ENCODE data around the gene INHBB. TPM values are rescaled to one million over a fixed set of nuclear protein-coding genes. Genes with fewer than 3 reads are reported as not detected.
A peak's percentile ranks its signal among the peaks of the same experiment; 100 is the strongest.

INHBB gene
- total and polyA plus RNA-seq, 11 donors, result 0.70 to 38.0 (median 2.8) TPM

DNA sequence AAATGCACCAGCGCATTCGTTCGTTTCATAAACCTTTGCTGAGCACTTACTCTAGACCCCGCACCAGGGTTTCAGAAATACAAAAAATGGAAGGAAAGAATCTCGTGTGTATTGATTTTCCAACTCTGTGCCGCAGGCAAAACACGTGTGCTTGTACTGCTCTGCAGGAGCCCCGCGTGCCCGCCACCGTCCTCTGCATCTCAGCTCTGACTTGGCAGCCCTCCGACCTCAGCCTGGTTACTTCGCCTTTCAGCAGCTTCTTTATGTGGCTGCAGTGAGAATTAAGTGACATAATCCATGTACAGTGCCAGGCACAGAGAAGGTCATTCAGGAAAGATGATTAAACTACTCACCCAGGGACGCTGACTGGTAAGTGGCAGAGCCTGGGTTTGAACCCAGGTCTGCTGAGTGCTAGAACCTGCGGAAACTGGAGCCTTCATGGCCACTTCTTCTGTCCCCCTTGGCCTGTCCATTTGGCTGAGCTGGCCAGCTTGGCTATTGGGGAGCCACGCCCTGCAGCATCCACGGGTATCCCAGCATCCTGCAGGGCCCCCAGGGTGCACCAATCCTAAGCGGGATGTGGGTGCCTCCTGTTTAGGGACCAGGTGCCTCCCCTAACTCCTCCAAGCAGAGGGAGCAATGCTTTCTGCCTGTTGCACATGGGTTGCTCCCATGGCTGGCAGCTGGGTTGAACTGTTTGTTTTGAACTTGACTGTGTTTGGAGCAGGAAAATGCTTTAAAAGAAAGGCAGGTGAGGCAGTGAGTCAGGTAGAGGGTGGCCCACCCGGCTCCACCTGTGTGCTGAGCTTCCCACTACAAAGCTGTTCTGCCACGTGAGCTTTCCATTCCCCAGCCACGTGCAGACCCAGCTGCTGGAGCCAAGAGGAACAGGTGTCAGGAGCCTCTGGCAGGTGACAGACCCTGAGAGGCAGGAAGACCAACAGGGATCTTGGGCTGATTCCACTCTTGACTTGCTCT lies 34.3 kb downstream of the INHBB start:
- DNase-seq, result peak in 1 of 5 donors; percentile 20
- Histone ChIP-seq H3K36me3 (no peaks in the 10 kb centered on the region), H3K9me3 (no peaks in the 10 kb centered on the region), H3K27me3 (peaks cover 0 to 44% (median 0%) of the 10 kb centered on the region in 9 donors), H3K27ac (no peak overlapping the region), H3K4me1 (no peaks in the 10 kb centered on the region), H3K4me3 (no peak overlapping the region)
- no peak for ATAC-seq
- 72 to 80% (median 75%) methylated on average over 17 to 21 of the region's 21 CpGs for WGBS, 4 donors
- TF ChIP-seq, protein P1, sequence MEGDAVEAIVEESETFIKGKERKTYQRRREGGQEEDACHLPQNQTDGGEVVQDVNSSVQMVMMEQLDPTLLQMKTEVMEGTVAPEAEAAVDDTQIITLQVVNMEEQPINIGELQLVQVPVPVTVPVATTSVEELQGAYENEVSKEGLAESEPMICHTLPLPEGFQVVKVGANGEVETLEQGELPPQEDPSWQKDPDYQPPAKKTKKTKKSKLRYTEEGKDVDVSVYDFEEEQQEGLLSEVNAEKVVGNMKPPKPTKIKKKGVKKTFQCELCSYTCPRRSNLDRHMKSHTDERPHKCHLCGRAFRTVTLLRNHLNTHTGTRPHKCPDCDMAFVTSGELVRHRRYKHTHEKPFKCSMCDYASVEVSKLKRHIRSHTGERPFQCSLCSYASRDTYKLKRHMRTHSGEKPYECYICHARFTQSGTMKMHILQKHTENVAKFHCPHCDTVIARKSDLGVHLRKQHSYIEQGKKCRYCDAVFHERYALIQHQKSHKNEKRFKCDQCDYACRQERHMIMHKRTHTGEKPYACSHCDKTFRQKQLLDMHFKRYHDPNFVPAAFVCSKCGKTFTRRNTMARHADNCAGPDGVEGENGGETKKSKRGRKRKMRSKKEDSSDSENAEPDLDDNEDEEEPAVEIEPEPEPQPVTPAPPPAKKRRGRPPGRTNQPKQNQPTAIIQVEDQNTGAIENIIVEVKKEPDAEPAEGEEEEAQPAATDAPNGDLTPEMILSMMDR (IDR thresholded peaks at IDR 0.05), result no peak
- no peak for TF ChIP-seq POLR2A (IDR thresholded peaks at IDR 0.05)
- intact Hi-C loops (cut with DNase I), result no loop called here

DNA sequence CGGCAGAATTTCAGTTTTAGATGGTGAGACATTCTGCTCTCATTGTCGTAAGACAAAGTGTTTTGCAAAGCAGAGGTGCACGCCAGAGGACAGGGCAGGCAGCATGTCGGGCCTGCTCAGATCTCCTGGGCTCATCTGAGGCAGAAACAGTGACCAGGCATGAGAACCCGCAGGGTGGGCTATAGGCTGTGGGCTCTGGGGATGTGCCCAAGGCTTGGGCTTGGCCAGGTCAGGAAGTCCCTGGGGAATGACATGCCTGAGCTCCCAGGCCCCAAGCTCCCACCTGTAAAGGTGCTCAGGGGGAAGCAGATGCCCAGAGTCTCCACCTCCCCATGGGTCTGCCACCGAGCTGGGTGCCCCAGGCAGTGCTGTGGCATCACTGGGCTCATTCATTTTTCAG lies 35.3 kb downstream of the INHBB start:
- Histone ChIP-seq H3K4me1 (no peaks in the 10 kb centered on the region), H3K27me3 (peaks cover 0 to 41% (median 0%) of the 10 kb centered on the region in 9 donors), H3K9me3 (no peaks in the 10 kb centered on the region), H3K4me3 (no peak overlapping the region), H3K27ac (no peak overlapping the region), H3K36me3 (no peaks in the 10 kb centered on the region)
- ATAC-seq, result no peak
- peak in 1 of 5 donors; percentile 11 for DNase-seq
- TF ChIP-seq, protein P1 (IDR thresholded peaks at IDR 0.05), result no peak
- no peak for TF ChIP-seq POLR2A (IDR thresholded peaks at IDR 0.05)
- 85 to 94% (median 86%) methylated on average over 5 to 6 of the region's 6 CpGs for WGBS, 4 donors
- intact Hi-C loops (cut with DNase I), result no loop called here

DNA sequence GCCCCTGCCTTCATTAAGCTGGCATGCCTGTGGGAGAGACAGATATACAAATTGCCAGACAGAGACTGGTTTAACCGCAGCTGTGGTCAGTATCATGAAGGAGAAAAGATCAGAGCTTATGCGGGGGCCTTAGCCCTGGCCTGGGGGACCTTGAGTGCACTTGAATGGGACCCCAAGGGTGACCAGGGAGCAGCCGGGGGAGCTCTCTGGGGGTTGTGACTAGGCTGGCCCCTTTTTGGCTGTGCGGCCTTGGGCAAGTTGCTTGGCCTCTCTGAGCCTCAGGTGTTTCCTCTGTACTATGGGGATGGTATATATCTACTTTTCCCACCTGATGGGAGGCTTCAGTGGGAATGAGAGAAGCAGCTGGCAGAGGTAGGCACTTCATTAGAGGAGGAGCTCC lies 35.7 kb downstream of the INHBB start:
- Histone ChIP-seq H3K27ac (no peak overlapping the region), H3K4me3 (no peak overlapping the region), H3K36me3 (no peaks in the 10 kb centered on the region), H3K9me3 (no peaks in the 10 kb centered on the region), H3K27me3 (peaks cover 0 to 37% (median 0%) of the 10 kb centered on the region in 9 donors), H3K4me1 (no peaks in the 10 kb centered on the region)
- WGBS, 4 donors, result 63 to 86% (median 76%) methylated on average over 4 of the region's 4 CpGs
- intact Hi-C loops (cut with DNase I), result no loop called here
- TF ChIP-seq, protein P1 (IDR thresholded peaks at IDR 0.05), result no peak
- TF ChIP-seq POLR2A (IDR thresholded peaks at IDR 0.05), result no peak
- ATAC-seq, result no peak
- DNase-seq, result peak in 1 of 5 donors; percentile 15

DNA sequence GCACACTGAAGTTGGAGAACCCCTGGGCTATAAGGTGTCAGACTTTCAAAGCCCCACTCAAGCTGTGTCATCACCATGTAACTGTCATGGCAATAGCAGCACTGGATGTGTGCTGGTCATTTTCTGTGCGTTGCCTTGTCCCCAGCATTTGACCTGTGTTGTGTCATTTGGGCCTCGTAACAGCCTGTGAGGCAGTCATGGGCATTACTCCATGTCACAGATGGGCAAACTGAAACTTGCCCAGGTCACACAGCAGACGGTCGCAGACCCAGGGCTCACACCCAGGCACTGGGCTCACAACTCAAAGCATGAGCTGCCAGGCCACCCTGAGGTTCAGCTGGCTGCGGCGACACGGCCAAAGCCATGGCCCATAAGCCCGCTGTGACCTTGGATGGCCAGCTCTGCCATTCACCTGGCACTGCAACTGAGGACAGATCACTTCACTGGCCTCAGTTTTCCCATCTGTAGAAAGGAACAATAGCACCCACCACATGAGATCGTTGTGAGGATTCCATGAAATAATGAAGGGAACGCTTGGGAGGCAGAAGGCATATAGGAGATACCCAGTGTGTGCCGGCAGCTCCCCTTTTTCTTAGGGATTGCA lies 36.7 kb downstream of the INHBB start:
- intact Hi-C loops (cut with DNase I), result no loop called here
- TF ChIP-seq, protein P1 (IDR thresholded peaks at IDR 0.05), result no peak
- no peak for TF ChIP-seq POLR2A (IDR thresholded peaks at IDR 0.05)
- ATAC-seq (no peak), DNase-seq (peak in 2 of 5 donors; percentile 2 to 13)
- Histone ChIP-seq H3K9me3 (no peaks in the 10 kb centered on the region), H3K4me1 (no peaks in the 10 kb centered on the region), H3K4me3 (no peak overlapping the region), H3K27me3 (peaks cover 0 to 28% (median 0%) of the 10 kb centered on the region in 9 donors), H3K27ac (no peak overlapping the region), H3K36me3 (no peaks in the 10 kb centered on the region)
- 90 to 94% (median 91%) methylated on average over 9 to 11 of the region's 11 CpGs for WGBS, 4 donors

Measured in heart left ventricle (tissue), 16 donors.